GM12801 (cell line): ENCODE results near the gene REXO1.

Experiments used
- CTCF ChIP-seq: IDR thresholded peaks from one replicate; pipeline ENCODE4 v1.5.1; 2011; ENCODE audit warnings: control low read depth; ENCODE audit not compliant: insufficient read length; ENCODE audit errors: extremely low read depth

Gene REXO1

GRCh38 chr19:1819341-1820255 is 28.7 kb downstream of the REXO1 start:
- TF ChIP-seq CTCF: no peak

- TF ChIP-seq CTCF: no peak
Observed at GRCh38 chr19:1818549-1819195, 29.6 kb downstream of the REXO1 start.

GRCh38 chr19:1817553-1818179 is 30.6 kb downstream of the REXO1 start:
- no peak for TF ChIP-seq CTCF

GRCh38 chr19:1816530-1817298 is 31.6 kb downstream of the REXO1 start:
- TF ChIP-seq CTCF: no peak

- no peak for TF ChIP-seq CTCF
Observed at GRCh38 chr19:1815605-1816529, 32.4 kb downstream of the REXO1 start.

GRCh38 chr19:1814833-1815604 is 33.3 kb downstream of the REXO1 start:
- no peak for TF ChIP-seq CTCF
